Mucosa of descending colon (tissue), 3 donors: ENCODE measurements around the gene DCC. TPM values are rescaled to one million over a fixed set of nuclear protein-coding genes. Genes with fewer than 3 reads are reported as not detected.
A peak's percentile ranks its signal among the peaks of the same experiment; 100 is the strongest.

ENCODE experiments used
- ATAC-seq: fragments of 200-7000 bp; cut with Tn5 transposase; one replicate; pipeline ENCODE4 v1.9.1; 2020; ENCODE audit warnings: mild to moderate bottlenecking, moderate library complexity
- DNase-seq, 3 donors: peaks; one replicate each; pipeline ENCODE4 v3.0.0-alpha.2; 2020
- H3K36me3 ChIP-seq: fragments of 200-600 bp; one replicate; pipeline ENCODE4 v1.8.0; 2021; ENCODE audit warnings: low read depth, mild to moderate bottlenecking
- H3K4me1 ChIP-seq: fragments of 200-600 bp; one replicate; pipeline ENCODE4 v1.8.0; 2021; ENCODE audit warnings: low read depth, mild to moderate bottlenecking
- H3K4me3 ChIP-seq: fragments of 200-600 bp; one replicate; pipeline ENCODE4 v1.8.0; 2021; ENCODE audit warnings: mild to moderate bottlenecking
- H3K9me3 ChIP-seq: fragments of 200-600 bp; one replicate; pipeline ENCODE4 v1.8.0; 2021; ENCODE audit warnings: mild to moderate bottlenecking
- intact Hi-C, 2 donors: fragments of 100-400 bp; cut with DNase I in 1 of 2; cut with micrococcal nuclease in 1 of 2; formaldehyde crosslinking; loops; one replicate each; pipeline versions ENCODE4 v1.11.0 to v1.11.1; 2022; cut with DNase I, micrococcal nuclease
- total RNA-seq, 3 donors: library from RNA; stranded (reverse); fragmentation: NEBNext Ultra II Directional in 2 of 3; extraction: Animal tissue kit (Norgen Biotek cat#: 25700) in 2 of 3; gene quantifications; one replicate each; pipeline versions ENCODE4 v1.2.1 to v1.2.4, GENCODE V29; 2021 to 2023
- TF ChIP-seq, protein P1 (sequence below): fragments of 200-600 bp; IDR thresholded peaks from one replicate; pipeline ENCODE4 v1.8.0; 2022; ENCODE audit warnings: antibody characterized with exemption, mild to moderate bottlenecking
- donor health status: DM: no; HTN: no; CAD: no; lungs with moderate emphysema.
- donor health status: DM: no; HTN: no; CAD: no.
- donor health status: DM: no; HTN: yes; CAD: no.

DCC gene
- total RNA-seq, 3 donors from 2014 or later = 0.26 to 1.3 (median 0.34) TPM

DNA sequence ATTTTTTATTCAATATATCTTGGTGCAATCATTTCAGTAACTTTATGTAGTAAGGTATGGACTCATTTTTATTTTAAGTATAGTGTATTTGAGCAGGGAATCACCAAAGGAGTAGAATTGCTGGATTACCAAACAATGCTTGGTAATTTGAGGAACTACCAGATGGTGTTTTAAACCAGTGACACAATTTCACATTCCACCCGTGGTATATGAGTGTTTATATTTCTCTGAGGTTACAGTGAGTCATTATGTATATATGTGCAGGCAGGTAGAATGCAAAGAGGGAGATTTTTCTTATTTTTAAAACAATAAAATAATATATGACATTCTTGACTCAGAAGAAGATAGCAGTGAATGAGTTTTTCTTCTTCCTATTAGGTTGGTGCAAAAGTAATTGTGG lies 596.9 kb downstream of the DCC start:
- no peaks in the 10 kb centered on the region for H3K4me1 ChIP-seq
- TF ChIP-seq, protein P1, sequence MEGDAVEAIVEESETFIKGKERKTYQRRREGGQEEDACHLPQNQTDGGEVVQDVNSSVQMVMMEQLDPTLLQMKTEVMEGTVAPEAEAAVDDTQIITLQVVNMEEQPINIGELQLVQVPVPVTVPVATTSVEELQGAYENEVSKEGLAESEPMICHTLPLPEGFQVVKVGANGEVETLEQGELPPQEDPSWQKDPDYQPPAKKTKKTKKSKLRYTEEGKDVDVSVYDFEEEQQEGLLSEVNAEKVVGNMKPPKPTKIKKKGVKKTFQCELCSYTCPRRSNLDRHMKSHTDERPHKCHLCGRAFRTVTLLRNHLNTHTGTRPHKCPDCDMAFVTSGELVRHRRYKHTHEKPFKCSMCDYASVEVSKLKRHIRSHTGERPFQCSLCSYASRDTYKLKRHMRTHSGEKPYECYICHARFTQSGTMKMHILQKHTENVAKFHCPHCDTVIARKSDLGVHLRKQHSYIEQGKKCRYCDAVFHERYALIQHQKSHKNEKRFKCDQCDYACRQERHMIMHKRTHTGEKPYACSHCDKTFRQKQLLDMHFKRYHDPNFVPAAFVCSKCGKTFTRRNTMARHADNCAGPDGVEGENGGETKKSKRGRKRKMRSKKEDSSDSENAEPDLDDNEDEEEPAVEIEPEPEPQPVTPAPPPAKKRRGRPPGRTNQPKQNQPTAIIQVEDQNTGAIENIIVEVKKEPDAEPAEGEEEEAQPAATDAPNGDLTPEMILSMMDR = no peak
- H3K4me3 ChIP-seq = no peak overlapping the region
- H3K9me3 ChIP-seq = no peaks in the 10 kb centered on the region
- no peaks in the 10 kb centered on the region for H3K36me3 ChIP-seq
- DNase-seq (no peak), ATAC-seq (peak; percentile 71)
- intact Hi-C loops = no loop called here

DNA sequence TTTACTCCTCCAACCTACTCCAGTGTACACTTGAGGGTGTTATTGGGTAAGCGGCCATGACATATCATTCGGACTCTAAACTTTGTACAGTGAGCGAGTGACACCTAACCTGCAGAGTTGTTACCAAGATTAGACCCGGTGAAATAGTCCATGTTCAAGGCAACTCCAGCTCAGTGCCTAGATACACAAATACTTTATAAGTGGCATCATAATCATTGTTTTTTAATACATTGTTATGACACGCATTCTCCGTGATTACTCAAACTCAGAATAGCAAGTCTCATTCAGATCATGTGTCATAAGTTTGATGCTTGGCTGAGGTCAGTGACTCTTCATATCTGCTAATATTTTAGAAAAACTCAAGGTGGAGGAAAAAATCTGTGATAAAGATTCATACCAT lies 597.8 kb downstream of the DCC start:
- no peak for ATAC-seq

DNA sequence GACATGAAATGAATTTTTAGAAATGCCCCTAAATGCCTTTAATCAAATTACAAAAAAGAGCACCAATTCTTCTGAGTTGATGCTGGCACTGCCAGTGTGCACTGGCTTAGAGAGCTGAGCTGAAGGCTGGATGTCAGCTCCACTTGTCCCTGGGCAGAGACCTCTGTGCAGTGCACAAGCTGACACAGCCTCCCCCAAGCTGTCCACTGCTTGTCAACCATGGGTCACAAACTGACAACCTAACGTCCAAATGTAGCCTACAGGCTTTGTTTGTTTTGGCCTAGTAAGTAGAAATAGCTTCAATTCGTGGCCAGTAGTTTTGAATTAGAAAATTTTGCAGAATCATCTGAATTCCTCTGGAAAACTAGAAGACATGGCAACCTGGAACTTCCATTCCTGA lies 605.6 kb downstream of the DCC start:
- Histone ChIP-seq H3K9me3 (no peaks in the 10 kb centered on the region), H3K36me3 (no peaks in the 10 kb centered on the region), H3K4me3 (no peak overlapping the region), H3K4me1 (no peaks in the 10 kb centered on the region)
- DNase-seq (no peak), ATAC-seq (no peak)
- intact Hi-C loops = no loop called here
- TF ChIP-seq, protein P1 = no peak

More for the DNA sequence above, 597.8 kb downstream of the DCC start:
- no peaks in the 10 kb centered on the region for H3K9me3 ChIP-seq
- intact Hi-C loops = no loop called here
- TF ChIP-seq, protein P1 = no peak
- no peak for DNase-seq
- H3K4me1 ChIP-seq = no peaks in the 10 kb centered on the region
- H3K36me3 ChIP-seq = no peaks in the 10 kb centered on the region
- H3K4me3 ChIP-seq = no peak overlapping the region

DNA sequence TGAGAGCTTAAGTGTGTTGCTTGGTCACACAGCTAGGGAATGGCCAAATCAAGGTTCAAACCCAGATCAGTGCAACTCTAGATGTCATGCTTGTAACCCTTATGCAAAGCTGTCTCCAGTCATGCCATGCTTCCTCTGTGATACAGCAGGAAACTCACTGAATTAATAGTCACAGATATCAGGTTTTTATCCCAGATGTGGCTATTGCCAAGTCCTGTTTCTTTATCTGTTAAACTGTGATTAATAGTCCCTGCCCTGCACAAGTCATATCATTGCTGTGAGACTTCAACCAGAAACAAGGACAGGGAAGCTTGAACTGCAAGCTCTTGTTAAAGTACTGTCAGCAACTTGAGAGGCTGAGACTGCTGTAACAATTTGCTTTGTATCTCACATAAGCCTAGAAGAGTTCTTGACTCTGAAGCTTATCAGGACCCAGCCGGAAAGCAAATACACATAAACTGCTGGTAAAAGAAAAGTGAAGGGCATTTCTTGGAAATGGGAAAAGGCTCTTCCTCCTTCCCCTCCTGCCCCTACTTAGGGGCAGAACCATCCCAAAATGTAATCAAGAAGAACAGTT lies 609.0 kb downstream of the DCC start:
- ATAC-seq (peak; percentile 16), DNase-seq (no peak)
- Histone ChIP-seq H3K36me3 (no peaks in the 10 kb centered on the region), H3K4me1 (no peaks in the 10 kb centered on the region), H3K9me3 (no peaks in the 10 kb centered on the region), H3K4me3 (no peak overlapping the region)
- intact Hi-C loops = no loop called here
- TF ChIP-seq, protein P1 = no peak

DNA sequence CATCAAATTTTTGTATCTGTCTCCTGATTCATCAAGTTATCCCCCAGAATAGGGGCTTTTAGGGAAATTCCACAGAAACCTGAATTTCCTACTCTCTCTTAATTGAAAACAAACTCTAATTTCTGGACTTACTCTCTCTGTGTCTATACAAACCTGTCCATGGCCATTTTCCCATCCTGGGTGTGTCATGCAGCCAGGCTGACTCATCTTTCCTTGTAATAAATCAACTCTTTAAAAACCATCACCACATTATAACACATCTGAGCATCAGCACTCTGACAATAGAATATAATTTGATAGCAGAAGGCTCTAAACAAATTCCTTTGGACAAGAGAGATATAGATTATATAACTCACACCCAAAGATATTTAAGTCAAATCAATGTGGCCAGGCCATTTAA lies 610.2 kb downstream of the DCC start:
- no peaks in the 10 kb centered on the region for H3K9me3 ChIP-seq
- intact Hi-C loops = no loop called here
- TF ChIP-seq, protein P1 = no peak
- DNase-seq (no peak), ATAC-seq (peak; percentile 39)
- H3K4me3 ChIP-seq = no peak overlapping the region
- H3K36me3 ChIP-seq = no peaks in the 10 kb centered on the region
- H3K4me1 ChIP-seq = no peaks in the 10 kb centered on the region

DNA sequence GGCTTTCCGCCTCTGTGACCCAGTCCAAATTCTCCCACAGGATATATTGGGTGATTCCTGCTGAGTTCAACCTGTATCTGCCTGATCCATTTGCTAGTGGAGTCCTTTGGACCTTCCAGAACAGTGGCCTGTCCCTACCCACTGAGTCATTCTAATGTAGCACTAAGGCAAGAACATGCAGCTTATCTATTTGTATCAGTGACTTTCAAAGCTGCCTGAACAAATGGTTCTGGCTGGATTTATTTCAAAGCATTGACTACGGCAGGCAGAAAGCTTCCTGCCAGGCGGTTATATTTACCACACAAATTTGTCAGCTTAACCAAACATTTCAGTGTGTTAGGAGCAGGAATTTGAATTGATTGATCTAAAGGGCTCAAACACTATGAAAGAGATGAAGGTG lies 613.4 kb downstream of the DCC start:
- TF ChIP-seq, protein P1 = no peak
- Histone ChIP-seq H3K36me3 (no peaks in the 10 kb centered on the region), H3K9me3 (no peaks in the 10 kb centered on the region), H3K4me1 (no peaks in the 10 kb centered on the region), H3K4me3 (no peak overlapping the region)
- ATAC-seq = no peak
- DNase-seq = no peak
- intact Hi-C loops = no loop called here
